HG02571 (cell line): ENCODE results near the gene CYP2A7.
"Not testable (repeated sequence)": the region's sequence is repeated elsewhere in the genome, so short reads cannot be mapped to it uniquely, and the experiment has no call there.

Experiments
- ATAC-seq: cut with Tn5 transposase; IDR thresholded peaks from one replicate; pipeline ENCODE4 v1.9.1; 2021; ENCODE audit warnings: mild to moderate bottlenecking, moderate library complexity; ENCODE audit not compliant: unreplicated experiment

The CYP2A7 gene

DNA sequence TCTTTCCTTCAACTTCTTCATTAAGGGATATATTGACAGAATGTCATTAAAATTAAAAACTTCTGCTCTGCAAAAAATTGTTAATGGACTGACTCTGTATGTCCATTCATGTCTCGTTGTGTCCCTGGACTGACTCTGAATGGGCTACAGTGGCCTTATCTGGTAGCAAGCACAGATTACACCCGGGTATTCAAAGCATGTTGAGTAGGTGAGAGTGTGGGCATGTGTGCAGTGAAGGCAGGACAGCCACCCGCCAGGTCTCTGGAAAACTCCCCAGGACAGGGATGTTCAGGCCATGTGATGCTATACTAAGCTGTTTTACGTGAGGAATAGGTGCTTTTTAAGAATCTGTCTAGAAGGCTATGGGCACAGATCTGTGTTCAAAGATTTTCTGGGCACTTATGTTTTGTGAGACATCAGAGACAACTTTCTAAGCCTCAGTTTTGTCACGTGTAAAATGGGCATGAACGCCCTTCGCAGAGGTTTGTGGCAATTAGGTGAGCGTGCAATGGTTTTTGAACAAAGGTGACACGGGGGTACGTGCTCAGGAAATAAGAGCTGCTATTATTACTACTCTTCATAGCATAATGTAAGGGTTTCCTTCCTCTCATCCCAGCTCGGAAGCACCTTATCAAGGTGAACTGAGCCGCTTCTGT, 38.9 kb downstream of the CYP2A7 start:
- not testable (repeated sequence) for ATAC-seq

DNA sequence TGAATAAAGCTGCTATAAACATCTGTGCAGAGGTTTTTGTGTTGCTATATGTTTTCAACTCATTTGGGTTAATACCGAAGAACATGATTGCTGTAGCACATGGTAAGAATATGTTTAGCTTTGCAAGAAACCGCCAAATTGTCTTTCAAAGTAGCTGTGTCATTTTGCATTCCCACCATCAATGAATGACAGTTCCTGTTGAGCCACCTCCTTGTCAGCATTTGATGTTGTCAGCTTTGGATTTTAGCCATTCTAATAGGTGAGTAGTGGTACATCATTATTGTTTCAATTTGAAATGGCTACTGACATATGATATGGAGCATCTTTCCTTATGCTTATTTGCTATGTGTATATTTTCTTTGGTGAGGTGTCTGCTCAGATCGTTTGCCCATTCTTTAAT, 40.0 kb downstream of the CYP2A7 start:
- not testable (repeated sequence) for ATAC-seq

DNA sequence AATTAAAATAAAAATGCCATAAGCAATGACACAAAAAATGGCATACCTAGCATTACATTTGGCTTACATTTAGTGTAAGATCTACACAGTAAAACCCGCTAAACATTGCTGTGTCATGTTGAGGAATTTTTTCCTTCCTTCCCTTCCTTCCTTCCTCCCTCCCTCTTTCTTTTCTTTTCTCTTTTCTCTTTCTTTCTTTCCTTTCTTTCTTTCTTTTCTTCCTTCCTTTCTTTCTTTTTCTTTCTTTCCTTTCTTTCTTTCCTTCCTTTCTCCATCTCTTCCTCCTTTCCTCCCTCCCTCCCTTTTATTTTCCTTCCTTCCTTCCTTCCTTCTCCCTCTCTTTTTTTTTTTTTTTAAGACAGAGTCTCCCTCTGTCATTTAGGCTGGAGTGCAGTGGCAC, 43.6 kb downstream of the CYP2A7 start:
- not testable (repeated sequence) for ATAC-seq

GRCh38 chr19:40836754-40837429, 45.1 kb downstream of the CYP2A7 start:
- ATAC-seq: no peak

DNA sequence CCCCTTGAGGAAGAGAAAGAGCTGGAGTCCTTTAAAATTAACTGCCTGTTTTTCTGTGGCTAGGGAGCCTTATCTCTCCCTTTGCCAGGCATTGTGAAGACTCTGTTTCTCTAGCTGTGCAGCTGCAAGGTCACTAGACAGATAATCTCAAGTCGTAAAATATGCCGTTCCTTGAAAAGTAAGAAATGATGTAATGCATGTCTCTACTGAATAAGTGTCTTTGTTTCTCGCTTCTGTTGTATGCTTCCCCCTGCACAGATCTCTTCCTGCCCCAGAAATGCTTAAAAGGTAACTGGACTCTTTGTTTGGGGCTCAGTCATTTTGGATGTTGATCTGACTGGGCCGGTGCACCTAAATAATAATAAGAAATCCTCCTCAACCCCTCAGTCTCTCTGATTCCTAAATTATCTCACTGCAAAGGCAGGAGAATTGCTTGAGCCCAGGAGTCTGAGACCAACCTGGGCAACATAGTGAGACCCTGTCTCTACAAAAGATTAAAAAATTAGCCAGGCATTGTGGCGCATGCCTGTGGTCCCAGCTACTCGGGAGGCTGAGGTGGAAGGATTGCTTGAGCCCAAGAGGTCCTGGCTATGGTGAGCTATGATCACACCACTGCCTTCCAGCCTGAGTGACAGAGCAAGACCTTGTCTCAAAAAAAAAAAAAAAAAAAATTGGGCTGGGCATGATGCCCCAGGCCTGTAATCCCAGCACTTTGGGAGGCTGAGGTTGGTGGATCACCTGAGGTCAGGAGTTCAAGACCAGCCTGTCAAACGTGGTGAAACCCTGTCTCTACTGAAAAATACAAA, 48.1 kb downstream of the CYP2A7 start:
- not testable (repeated sequence) for ATAC-seq

GRCh38 chr19:40832431-40832790, 49.6 kb downstream of the CYP2A7 start:
- ATAC-seq: not testable (repeated sequence)

DNA sequence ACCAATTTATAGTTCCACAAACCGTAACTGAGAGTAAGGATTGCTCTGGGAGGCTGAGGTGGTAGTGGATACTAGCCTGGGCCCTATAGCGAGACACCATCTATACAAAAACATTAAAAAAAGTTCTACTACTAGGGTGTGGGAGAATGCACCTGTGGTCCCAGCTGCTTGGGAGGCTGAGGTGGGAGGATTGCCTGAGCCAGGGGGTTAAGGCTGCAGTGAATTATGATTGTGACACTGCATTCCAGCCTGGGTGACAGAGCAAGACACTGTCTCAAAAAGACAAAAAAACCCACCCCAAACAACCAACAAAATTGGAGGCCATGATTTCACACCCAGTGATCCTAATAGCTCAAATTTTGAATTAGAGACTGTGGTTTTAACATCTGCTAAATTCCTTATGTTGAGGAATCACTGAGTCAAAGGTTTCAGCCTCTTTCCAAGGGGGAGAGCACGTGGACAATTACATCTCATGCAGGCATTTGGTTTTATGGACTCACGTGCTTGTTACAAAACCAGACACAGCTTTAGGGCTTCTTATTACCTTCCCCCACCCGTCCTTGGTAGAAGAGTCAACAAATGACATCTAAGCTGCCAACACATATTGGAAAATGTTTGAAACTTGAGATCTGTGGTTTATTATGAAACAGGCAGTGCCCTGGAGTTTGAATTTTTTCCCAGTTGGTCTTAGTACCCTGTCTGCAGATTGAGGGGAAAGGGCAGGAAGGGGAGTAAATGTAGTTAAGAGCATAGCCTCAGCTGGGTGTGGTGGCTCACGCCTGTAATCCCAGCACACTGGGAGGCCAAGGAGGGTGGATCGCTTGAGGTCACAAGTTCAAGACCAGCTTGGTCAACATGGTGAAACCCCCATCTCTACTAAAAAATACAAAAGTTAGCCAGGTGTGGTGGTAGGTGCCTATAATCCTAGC, 50.3 kb downstream of the CYP2A7 start:
- no peak for ATAC-seq

DNA sequence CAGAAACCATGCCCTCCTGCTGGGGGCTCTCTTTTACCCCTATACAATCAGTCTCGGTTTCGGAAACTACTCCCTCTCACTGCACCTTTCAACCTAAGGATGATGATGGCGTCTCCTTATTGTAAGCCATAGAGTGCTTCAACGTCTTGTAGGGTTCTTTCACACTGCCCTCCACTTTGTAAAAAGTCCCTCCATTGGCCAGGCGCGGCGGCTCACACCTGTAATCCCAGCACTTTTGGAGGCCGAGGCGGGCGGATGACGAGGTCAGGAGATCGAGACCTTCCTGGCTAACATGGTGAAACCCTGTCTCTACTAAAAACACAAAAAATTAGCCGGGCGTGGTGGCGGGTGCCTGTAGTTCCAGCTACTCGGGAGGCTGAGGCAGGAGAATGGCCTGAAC, 51.3 kb downstream of the CYP2A7 start:
- not testable (repeated sequence) for ATAC-seq

GRCh38 chr19:40829205-40829604, 52.8 kb downstream of the CYP2A7 start:
- no peak for ATAC-seq

- no peak for ATAC-seq
Measured at GRCh38 chr19:40827386-40828247, 54.4 kb downstream of the CYP2A7 start.

GRCh38 chr19:40826699-40827385, 55.2 kb downstream of the CYP2A7 start:
- not testable (repeated sequence) for ATAC-seq

- not testable (repeated sequence) for ATAC-seq
Measured at GRCh38 chr19:40826312-40826698, 55.7 kb downstream of the CYP2A7 start.

GRCh38 chr19:40825460-40826095, 56.5 kb downstream of the CYP2A7 start:
- ATAC-seq: not testable (repeated sequence)
